ENCODE results near the gene P4HB. TPM values are rescaled to one million over a fixed set of nuclear protein-coding genes. Genes with fewer than 3 reads are reported as not detected.

Gene P4HB
- total RNA-seq, 2 experiments from 2014 or later, result 388 to 577 TPM

DNA sequence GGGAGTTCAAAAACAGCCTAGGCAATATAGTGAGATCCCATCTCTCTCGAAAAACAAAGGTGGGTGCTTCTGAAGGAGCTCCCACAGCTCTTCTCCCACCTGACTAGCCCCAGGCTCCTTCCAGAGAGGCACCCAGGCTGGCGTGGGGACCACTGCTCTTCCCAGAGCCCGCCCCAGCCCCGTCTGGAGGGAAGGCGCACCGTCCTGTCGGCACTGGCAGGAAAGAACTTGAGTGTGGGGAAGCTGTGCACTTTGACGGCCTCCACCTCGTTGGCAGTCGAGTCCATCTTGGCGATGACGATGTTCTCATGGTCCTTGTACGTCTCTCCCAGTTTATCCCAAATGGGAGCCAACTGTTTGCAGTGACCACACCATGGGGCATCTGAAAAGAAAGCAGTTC, 15.0 kb downstream of the P4HB start:
- CTCF ChIA-PET (ENCODE audit: unreplicated experiment), result no interaction called here
- POLR2A ChIA-PET, result no interaction called here
- Histone ChIP-seq H3K27ac (ENCODE audit: low read depth, low read length, poor library complexity, severe bottlenecking) (no peak overlapping the region), H3K79me2 (ENCODE audit: insufficient read depth, low read depth, low read length) (no peaks in the 10 kb centered on the region), H4K20me1 (ENCODE audit: insufficient read depth, low read length) (no peaks in the 10 kb centered on the region), H3K36me3 (ENCODE audit: insufficient read depth, low read length) (peaks cover 73% of the 10 kb centered on the region), H3K4me1 (ENCODE audit: insufficient read depth, low read length, poor library complexity, severe bottlenecking) (no peaks in the 10 kb centered on the region), H2AFZ (ENCODE audit: low read length) (no peak overlapping the region), H3K9me3 (ENCODE audit: low read length) (no peaks in the 10 kb centered on the region), H3K9me2 (ENCODE audit: insufficient read depth, low read length) (no peaks in the 10 kb centered on the region), H3K4me2 (ENCODE audit: low read length) (no peak overlapping the region), H3K4me3 (ENCODE audit: low read depth, low read length, poor library complexity, severe bottlenecking) (no peak overlapping the region)
- DNase-seq (ENCODE audit: low spot score), result no peak
- no TSS peak for BruUV-seq (replicated peaks)
- TF ChIP-seq, protein P1, sequence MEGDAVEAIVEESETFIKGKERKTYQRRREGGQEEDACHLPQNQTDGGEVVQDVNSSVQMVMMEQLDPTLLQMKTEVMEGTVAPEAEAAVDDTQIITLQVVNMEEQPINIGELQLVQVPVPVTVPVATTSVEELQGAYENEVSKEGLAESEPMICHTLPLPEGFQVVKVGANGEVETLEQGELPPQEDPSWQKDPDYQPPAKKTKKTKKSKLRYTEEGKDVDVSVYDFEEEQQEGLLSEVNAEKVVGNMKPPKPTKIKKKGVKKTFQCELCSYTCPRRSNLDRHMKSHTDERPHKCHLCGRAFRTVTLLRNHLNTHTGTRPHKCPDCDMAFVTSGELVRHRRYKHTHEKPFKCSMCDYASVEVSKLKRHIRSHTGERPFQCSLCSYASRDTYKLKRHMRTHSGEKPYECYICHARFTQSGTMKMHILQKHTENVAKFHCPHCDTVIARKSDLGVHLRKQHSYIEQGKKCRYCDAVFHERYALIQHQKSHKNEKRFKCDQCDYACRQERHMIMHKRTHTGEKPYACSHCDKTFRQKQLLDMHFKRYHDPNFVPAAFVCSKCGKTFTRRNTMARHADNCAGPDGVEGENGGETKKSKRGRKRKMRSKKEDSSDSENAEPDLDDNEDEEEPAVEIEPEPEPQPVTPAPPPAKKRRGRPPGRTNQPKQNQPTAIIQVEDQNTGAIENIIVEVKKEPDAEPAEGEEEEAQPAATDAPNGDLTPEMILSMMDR (conservative IDR thresholded peaks at IDR 0.05; ENCODE audit: low read length), result no peak
- no peak for TF ChIP-seq EZH2phosphoT487 (IDR thresholded peaks at IDR 0.05; ENCODE audit: borderline replicate concordance, low read depth, low read length)
- intact Hi-C loops (cut with micrococcal nuclease; ENCODE audit: unreplicated experiment), result no loop called here

DNA sequence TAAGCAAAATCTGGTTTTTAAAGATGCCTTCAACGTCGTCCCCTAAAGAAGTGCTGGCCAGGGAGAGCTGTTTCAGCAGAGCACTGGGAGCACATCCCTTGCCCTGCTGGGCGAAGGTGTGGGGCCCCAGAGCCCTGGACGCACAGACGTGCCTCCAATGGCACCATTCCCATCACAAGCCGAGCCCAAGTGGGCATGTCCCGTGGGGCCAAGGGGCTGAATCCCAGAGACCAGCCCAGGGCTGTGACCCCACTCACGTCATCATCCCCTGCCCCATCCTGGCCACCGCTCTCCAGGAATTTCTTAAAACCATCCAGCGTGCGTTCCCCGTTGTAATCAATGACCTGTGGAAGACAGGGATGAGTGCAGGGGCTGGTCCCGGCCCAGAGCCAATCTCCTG, 15.4 kb downstream of the P4HB start:
- ChIA-PET POLR2A (no interaction called here), CTCF (ENCODE audit: unreplicated experiment) (no interaction called here)
- intact Hi-C loops (cut with micrococcal nuclease; ENCODE audit: unreplicated experiment), result no loop called here
- Histone ChIP-seq H3K4me1 (ENCODE audit: insufficient read depth, low read length, poor library complexity, severe bottlenecking) (no peaks in the 10 kb centered on the region), H3K4me3 (ENCODE audit: low read depth, low read length, poor library complexity, severe bottlenecking) (no peak overlapping the region), H3K36me3 (ENCODE audit: insufficient read depth, low read length) (peaks cover 68% of the 10 kb centered on the region), H3K27ac (ENCODE audit: low read depth, low read length, poor library complexity, severe bottlenecking) (no peak overlapping the region), H3K9me3 (ENCODE audit: low read length) (no peaks in the 10 kb centered on the region), H4K20me1 (ENCODE audit: insufficient read depth, low read length) (no peaks in the 10 kb centered on the region), H3K79me2 (ENCODE audit: insufficient read depth, low read depth, low read length) (no peaks in the 10 kb centered on the region), H2AFZ (ENCODE audit: low read length) (no peak overlapping the region), H3K9me2 (ENCODE audit: insufficient read depth, low read length) (no peaks in the 10 kb centered on the region), H3K4me2 (ENCODE audit: low read length) (no peak overlapping the region)
- no peak for DNase-seq (ENCODE audit: low spot score)
- no TSS peak for BruUV-seq (replicated peaks)
- no peak for TF ChIP-seq EZH2phosphoT487 (IDR thresholded peaks at IDR 0.05; ENCODE audit: borderline replicate concordance, low read depth, low read length)
- TF ChIP-seq, protein P1 (conservative IDR thresholded peaks at IDR 0.05; ENCODE audit: low read length), result no peak

DNA sequence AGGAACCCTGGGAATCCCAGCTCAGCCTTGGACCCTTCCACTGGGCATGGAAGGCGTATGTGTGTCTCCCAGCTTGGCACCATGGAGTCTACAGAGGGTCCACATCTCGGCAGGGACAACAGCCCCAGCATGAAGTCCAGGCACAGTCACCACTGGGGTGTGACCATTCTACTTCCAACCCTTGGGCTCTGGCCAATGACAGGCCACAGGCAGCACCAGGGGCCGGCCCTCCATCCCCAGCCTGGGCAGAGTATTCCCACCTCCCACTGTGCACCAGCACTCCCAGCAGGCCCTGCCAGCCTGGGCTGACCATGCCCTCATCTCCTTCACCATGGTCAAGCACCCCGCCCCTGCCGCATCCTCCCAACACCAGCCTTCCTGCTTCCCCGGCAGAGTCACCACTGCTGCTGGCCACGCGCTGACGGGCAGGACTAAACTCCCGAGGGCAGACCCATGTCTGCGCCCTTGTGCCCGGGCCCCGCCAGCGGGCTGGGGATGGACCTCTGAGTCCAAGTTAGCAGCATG, 15.9 kb downstream of the P4HB start:
- TF ChIP-seq EZH2phosphoT487 (IDR thresholded peaks at IDR 0.05; ENCODE audit: borderline replicate concordance, low read depth, low read length), result no peak
- TF ChIP-seq, protein P1 (conservative IDR thresholded peaks at IDR 0.05; ENCODE audit: low read length), result no peak
- H3K4me3 ChIP-seq (ENCODE audit: low read depth, low read length, poor library complexity, severe bottlenecking), result no peak overlapping the region
- BruUV-seq (replicated peaks), result no TSS peak
- no peak overlapping the region for H3K4me2 ChIP-seq (ENCODE audit: low read length)
- H2AFZ ChIP-seq (ENCODE audit: low read length), result no peak overlapping the region
- DNase-seq (ENCODE audit: low spot score), result no peak
- ChIA-PET POLR2A (no interaction called here), CTCF (ENCODE audit: unreplicated experiment) (interaction anchor here (0.6 kb wide), 1 partner anchor 15 kb away, joined by 3 read pairs; no protein-coding TSS in a partner anchor)
- H3K9me2 ChIP-seq (ENCODE audit: insufficient read depth, low read length), result no peaks in the 10 kb centered on the region
- peaks cover 66% of the 10 kb centered on the region for H3K36me3 ChIP-seq (ENCODE audit: insufficient read depth, low read length)
- no peaks in the 10 kb centered on the region for H3K4me1 ChIP-seq (ENCODE audit: insufficient read depth, low read length, poor library complexity, severe bottlenecking)
- no peaks in the 10 kb centered on the region for H3K79me2 ChIP-seq (ENCODE audit: insufficient read depth, low read depth, low read length)
- intact Hi-C loops (cut with micrococcal nuclease; ENCODE audit: unreplicated experiment), result no loop called here
- H4K20me1 ChIP-seq (ENCODE audit: insufficient read depth, low read length), result no peaks in the 10 kb centered on the region
- no peak overlapping the region for H3K27ac ChIP-seq (ENCODE audit: low read depth, low read length, poor library complexity, severe bottlenecking)
- no peaks in the 10 kb centered on the region for H3K9me3 ChIP-seq (ENCODE audit: low read length)

Data from OCI-LY7 (cell line).